K562 (cell line): ENCODE results near the gene PLGRKT. TPM values are rescaled to one million over a fixed set of nuclear protein-coding genes. Genes with fewer than 3 reads are reported as not detected.

Experiments
- ATAC-seq: fragments of 200-7000 bp; cut with Tn5 transposase; 3 replicates; pipeline ENCODE4 v1.9.1; 2020; ENCODE audit warnings: moderate library complexity
- BruUV-seq: library from RNA; stranded (reverse); fragments of 400-500 nt; replicated peaks from 2 replicates; lab custom pipeline; 2021; lab: Mats Ljungman, UMichigan
- CTCF ChIA-PET: fragments of 300-600 bp; formaldehyde crosslinking; extraction: SDS; loops from one replicate; lab custom pipeline; 2021; ENCODE audit warnings: low intra/inter-chr PET ratio; lab: Yijun Ruan, JAX
- POLR2A ChIA-PET: fragments of 300-600, 350-650 bp; sonication (Branson Sonifier 250); formaldehyde crosslinking; extraction: SDS; loops from one replicate; lab custom pipeline; 2021; ENCODE audit warnings: antibody characterized with exemption, inconsistent platforms; lab: Yijun Ruan, JAX
- DNase-seq, 4 experiments: peaks; one replicate each; pipeline versions ENCODE4 v3.0.0 to v3.0.0-alpha.2; 2011 to 2018; ENCODE audit warnings: low spot score in 3 of 4, mixed read lengths in 3 of 4; ENCODE audit errors: extremely low read depth in 1 of 4
- FAIRE-seq: peaks from 2 replicates; lab custom pipeline; 2011; peaks lifted over from hg19 to GRCh38; lab: Jason Lieb, UNC
- H2AFZ ChIP-seq: 2 replicates; pipeline ENCODE4 v1.6.0; 2011; ENCODE audit warnings: low read depth, low read length, control low read depth, inconsistent platforms
- H3K27ac ChIP-seq: fragments of 200-600 bp; 3 replicates; pipeline ENCODE4 v1.8.0; 2011; ENCODE audit warnings: low read depth, mild to moderate bottlenecking, control low read depth, inconsistent platforms, low read length, moderate library complexity, mixed read lengths; ENCODE audit errors: extremely low read depth
- H3K27me3 ChIP-seq, 2 experiments: fragments of 300-600 bp in 1 of 2; 2 replicates in 1 of 2; 3 replicates in 1 of 2; pipeline versions ENCODE4 v1.6.0 to v1.8.0; 2011; ENCODE audit warnings: inconsistent platforms in 2 of 2, low read length in 2 of 2, mild to moderate bottlenecking in 1 of 2, mixed read lengths in 1 of 2, moderate library complexity in 1 of 2; ENCODE audit not compliant: control insufficient read depth in 2 of 2, insufficient read depth in 2 of 2
- H3K36me3 ChIP-seq: fragments of 300-600 bp; 3 replicates; pipeline ENCODE4 v1.8.0; 2011; ENCODE audit warnings: mild to moderate bottlenecking, low read length, inconsistent platforms; ENCODE audit not compliant: control insufficient read depth, insufficient read depth
- H3K4me1 ChIP-seq, 2 experiments: fragments of 200-600 bp in 1 of 2; replicated peaks in 1 of 2; 2 replicates in 1 of 2; 3 replicates in 1 of 2; pipeline versions ENCODE4 v1.5.1 to v1.8.0; 2011; ENCODE audit warnings: inconsistent platforms in 2 of 2, low read length in 2 of 2, mild to moderate bottlenecking in 1 of 2, mixed read lengths in 1 of 2, moderate library complexity in 1 of 2; ENCODE audit not compliant: control insufficient read depth in 2 of 2, insufficient read depth in 2 of 2
- H3K4me2 ChIP-seq: 2 replicates; pipeline ENCODE4 v1.6.1; 2011; ENCODE audit warnings: low read length, control low read depth, inconsistent platforms, mixed read lengths; ENCODE audit not compliant: insufficient read depth
- H3K4me3 ChIP-seq: fragments of 200-600 bp; sonication (generic), shearing (Covaris generic); 2 replicates; pipeline ENCODE4 v1.5.1; 2016; ENCODE audit warnings: control low read depth, inconsistent platforms
- H3K79me2 ChIP-seq: fragments of 200-600 bp; 3 replicates; pipeline ENCODE4 v1.8.0; 2011; ENCODE audit warnings: low read length, inconsistent platforms; ENCODE audit not compliant: control insufficient read depth, insufficient read depth
- H3K9ac ChIP-seq, 2 experiments: 2 replicates each; pipeline versions ENCODE4 v1.6.0 to v1.6.1; 2011; ENCODE audit warnings: low read depth in 2 of 2, low read length in 2 of 2, control low read depth in 1 of 2, inconsistent platforms in 1 of 2, mild to moderate bottlenecking in 1 of 2, mixed read lengths in 1 of 2; ENCODE audit not compliant: insufficient read depth in 1 of 2
- H3K9me1 ChIP-seq: one replicate; pipeline ENCODE4 v1.6.0; 2011; ENCODE audit warnings: inconsistent platforms, mild to moderate bottlenecking, low read length, moderate library complexity; ENCODE audit not compliant: control insufficient read depth, insufficient read depth
- H3K9me3 ChIP-seq: replicated peaks from 2 replicates; pipeline ENCODE4 v1.5.1; 2011; ENCODE audit warnings: low read depth, low read length, inconsistent platforms; ENCODE audit not compliant: control insufficient read depth, insufficient read depth
- H4K20me1 ChIP-seq: replicated peaks from 2 replicates; pipeline ENCODE4 v1.6.1; 2011; ENCODE audit warnings: low read length, inconsistent platforms, mixed read lengths; ENCODE audit not compliant: control insufficient read depth, insufficient read depth
- CTCFL ChIP-seq: IDR thresholded peaks from 2 replicates; pipeline ENCODE4 v1.6.1; 2011; ENCODE audit warnings: borderline replicate concordance, low read depth, mild to moderate bottlenecking, moderate library complexity, low read length; ENCODE audit not compliant: insufficient read depth, poor library complexity, severe bottlenecking
- ESRRB ChIP-seq: fragments of 250-450 bp; sonication (Bioruptor Pico); IDR thresholded peaks from 2 replicates; pipeline ENCODE4 v1.5.0; 2020; ENCODE audit warnings: mild to moderate bottlenecking, moderate library complexity, borderline replicate concordance
- GABPA ChIP-seq: fragments of 200-800 bp; sonication (Bioruptor generic); conservative IDR thresholded peaks from 2 replicates; pipeline ENCODE4 v1.6.1; 2016; ENCODE audit warnings: low read depth, missing genetic modification characterization, missing compliant biosample characterization
- MBD2 ChIP-seq: sonication (generic); IDR thresholded peaks from 2 replicates; pipeline ENCODE4 v1.6.1; 2016; ENCODE audit warnings: low read depth, borderline replicate concordance
- MEF2A ChIP-seq: IDR thresholded peaks from 2 replicates; pipeline ENCODE4 v1.6.1; 2011; ENCODE audit warnings: low read depth, mild to moderate bottlenecking, low read length, moderate library complexity; ENCODE audit not compliant: control insufficient read depth
- NCOR1 ChIP-seq: fragments of 450-650 bp; IDR thresholded peaks from 2 replicates; pipeline ENCODE4 v1.6.1; 2016; ENCODE audit warnings: mild to moderate bottlenecking, moderate library complexity
- NFATC3 ChIP-seq: fragments of 450-650 bp; IDR thresholded peaks from 2 replicates; pipeline ENCODE4 v1.6.1; 2017; ENCODE audit warnings: mild to moderate bottlenecking
- RBM15 ChIP-seq: fragments of 200-400 bp; formaldehyde crosslinking; IDR thresholded peaks from 2 replicates; pipeline ENCODE4 v1.6.1; 2018; ENCODE audit warnings: mild to moderate bottlenecking, low read length, moderate library complexity; ENCODE audit not compliant: insufficient read depth
- SMARCE1 ChIP-seq: fragments of 450-650 bp; IDR thresholded peaks from 2 replicates; pipeline ENCODE4 v1.7.1; 2016; ENCODE audit warnings: mild to moderate bottlenecking
- TAF7 ChIP-seq: fragments of 450-650 bp; IDR thresholded peaks from 2 replicates; pipeline ENCODE4 v1.6.1; 2016; ENCODE audit warnings: missing genetic modification characterization, missing compliant biosample characterization
- TGIF2 ChIP-seq: sonication (generic); formaldehyde crosslinking; IDR thresholded peaks from 2 replicates; pipeline ENCODE4 v1.8.1; 2022; ENCODE audit warnings: mild to moderate bottlenecking, missing genetic modification reagents, moderate library complexity
- THRA ChIP-seq: fragments of 450-650 bp; IDR thresholded peaks from 2 replicates; pipeline ENCODE4 v1.6.1; 2017; ENCODE audit warnings: mild to moderate bottlenecking, moderate library complexity
- ZBTB8A ChIP-seq: fragments of 450-650 bp; IDR thresholded peaks from 2 replicates; pipeline ENCODE4 v1.6.1; 2018; ENCODE audit warnings: mild to moderate bottlenecking, moderate library complexity; ENCODE audit not compliant: partially characterized antibody
- ZNF146 ChIP-seq: IDR thresholded peaks from one replicate; pipeline ENCODE4 v1.6.1; 2018; ENCODE audit warnings: missing compliant biosample characterization; ENCODE audit not compliant: unreplicated experiment
- ZNF184 ChIP-seq: sonication (generic); formaldehyde crosslinking; IDR thresholded peaks from 2 replicates; pipeline ENCODE4 v1.5.0; 2020; ENCODE audit warnings: missing genetic modification reagents
- ZNF217 ChIP-seq: sonication (generic); formaldehyde crosslinking; IDR thresholded peaks from 2 replicates; pipeline ENCODE4 v1.8.0; 2022; ENCODE audit warnings: mild to moderate bottlenecking, missing genetic modification reagents
- ZNF253 ChIP-seq: fragments of 250-450 bp; sonication (Bioruptor Pico); conservative IDR thresholded peaks from 2 replicates; pipeline ENCODE4 v1.6.1; 2021; ENCODE audit warnings: mild to moderate bottlenecking
- ZNF41 ChIP-seq: fragments of 250-450 bp; sonication (Bioruptor Pico); conservative IDR thresholded peaks from 2 replicates; pipeline ENCODE4 v1.4.0; 2020; ENCODE audit warnings: mild to moderate bottlenecking
- ZNF518B ChIP-seq: fragments of 250-450 bp; sonication (Bioruptor Pico); IDR thresholded peaks from 2 replicates; pipeline ENCODE4 v1.5.0; 2021; ENCODE audit warnings: mild to moderate bottlenecking, moderate library complexity
- WGBS: fragments of 100-300 bp; shearing (Covaris generic); methylation state at CpG from one replicate; pipeline ENCODE4 v1.1.6; 2016; ENCODE audit warnings: low coverage, mixed read lengths; ENCODE audit not compliant: insufficient coverage; ENCODE audit errors: missing lambda C conversion rate; 5-methylcytosine and 5-hydroxymethylcytosine counted together
- in situ Hi-C: fragments of 300-500 bp; cut with MboI; formaldehyde crosslinking; loops from 4 replicates; pipeline ENCODE4 v1.15.0; 2018; ENCODE audit warnings: inconsistent platforms, mixed read lengths
- intact Hi-C: fragments of 100-400 bp; cut with micrococcal nuclease; formaldehyde crosslinking; loops from 2 replicates; pipeline ENCODE4 v1.14.2; 2022
- polyA plus RNA-seq, 8 experiments: library from polyadenylated mRNA; depleted of rRNA in 4 of 8; stranded (reverse) in 5 of 8; unstranded in 3 of 8; fragments of >200 nt; fragmentation: Nextera tagmentation in 2 of 8; fragmentation: Illumina TruSeq in 1 of 8; extraction: Ambion mirVana in 2 of 8; extraction: Trizol in 1 of 8; gene quantifications; 2 replicates each; pipeline versions ENCODE4 v1.2.1 to v1.2.3, GENCODE V29; 2011 to 2014; ENCODE audit warnings: inconsistent platforms in 1 of 8, missing spikeins in 1 of 8
- total RNA-seq, 7 experiments: library from RNA; depleted of rRNA in 6 of 7; stranded (reverse); fragments of >200 nt in 6 of 7; fragmentation: Illumina TruSeq in 2 of 7; extraction: Trizol in 2 of 7; gene quantifications; 2 replicates each; pipeline versions ENCODE4 v1.2.1 to v1.2.3, GENCODE V29; 2011 to 2021; ENCODE audit warnings: low replicate concordance in 1 of 7

The PLGRKT gene
- total and polyA plus RNA-seq, 9 of the 15 experiments (the other 6 are each of a cell fraction or from before 2014, with no cell fraction given), result 4.7 to 13.8 (median 6.5) TPM

GRCh38 chr9:5452286-5452609 is 14.5 kb upstream of the PLGRKT start:
- no peaks in the 10 kb centered on the region for H3K79me2 ChIP-seq
- no TSS peak for BruUV-seq
- in situ Hi-C loops (no loop called here), intact Hi-C loops (loop anchor here (5.0 kb wide), 1 partner anchor 50 kb away; no protein-coding TSS in a partner anchor)
- H3K4me1 ChIP-seq, result peaks cover 2 to 4% of the 10 kb centered on the region in 2 experiments; a peak in 2 of 5 replicates
- no peak overlapping the region for H3K4me3 ChIP-seq
- no peak overlapping the region for H3K27ac ChIP-seq
- H3K9me3 ChIP-seq, result no peaks in the 10 kb centered on the region
- ChIA-PET CTCF (no interaction called here), POLR2A (no interaction called here)
- H3K4me2 ChIP-seq, result no peak overlapping the region
- no peak overlapping the region for H3K9ac ChIP-seq
- 63% methylated on average over 1 of the region's 1 CpG for WGBS
- no peak overlapping the region for H2AFZ ChIP-seq
- H3K27me3 ChIP-seq, result no peaks in the 10 kb centered on the region
- DNase-seq (no peak), FAIRE-seq (no peak), ATAC-seq (no peak)
- TF ChIP-seq ZNF146 (CRISPR knock-in tag) (no peak), ZNF41 (CRISPR knock-in tag) (no peak), MEF2A (no peak), SMARCE1 (no peak), ZNF253 (CRISPR knock-in tag) (no peak), CTCFL (no peak), ZNF518B (CRISPR knock-in tag) (no peak), ESRRB (CRISPR knock-in tag) (no peak), RBM15 (no peak), NCOR1 (no peak), ZNF217 (CRISPR knock-in tag) (no peak), TGIF2 (CRISPR knock-in tag) (no peak), NFATC3 (no peak), ZNF184 (CRISPR knock-in tag) (no peak), ZBTB8A (no peak), GABPA (tag) (no peak), MBD2 (no peak), THRA (no peak), TAF7 (tag) (no peak)
- H3K36me3 ChIP-seq, result no peaks in the 10 kb centered on the region
- H3K9me1 ChIP-seq, result no peaks in the 10 kb centered on the region
- no peaks in the 10 kb centered on the region for H4K20me1 ChIP-seq
